Activated CD4-positive, CD25-positive, alpha-beta regulatory T cell treated with anti-CD3 and anti-CD28 coated beads, Interleukin-2, amount 50 U/mL, for 72 hours (primary cell): Measurements from ENCODE around the gene KBTBD4.

ENCODE experiments used
- DNase-seq: peaks from one replicate; pipeline ENCODE4 v3.0.0; 2021

KBTBD4 gene

DNA sequence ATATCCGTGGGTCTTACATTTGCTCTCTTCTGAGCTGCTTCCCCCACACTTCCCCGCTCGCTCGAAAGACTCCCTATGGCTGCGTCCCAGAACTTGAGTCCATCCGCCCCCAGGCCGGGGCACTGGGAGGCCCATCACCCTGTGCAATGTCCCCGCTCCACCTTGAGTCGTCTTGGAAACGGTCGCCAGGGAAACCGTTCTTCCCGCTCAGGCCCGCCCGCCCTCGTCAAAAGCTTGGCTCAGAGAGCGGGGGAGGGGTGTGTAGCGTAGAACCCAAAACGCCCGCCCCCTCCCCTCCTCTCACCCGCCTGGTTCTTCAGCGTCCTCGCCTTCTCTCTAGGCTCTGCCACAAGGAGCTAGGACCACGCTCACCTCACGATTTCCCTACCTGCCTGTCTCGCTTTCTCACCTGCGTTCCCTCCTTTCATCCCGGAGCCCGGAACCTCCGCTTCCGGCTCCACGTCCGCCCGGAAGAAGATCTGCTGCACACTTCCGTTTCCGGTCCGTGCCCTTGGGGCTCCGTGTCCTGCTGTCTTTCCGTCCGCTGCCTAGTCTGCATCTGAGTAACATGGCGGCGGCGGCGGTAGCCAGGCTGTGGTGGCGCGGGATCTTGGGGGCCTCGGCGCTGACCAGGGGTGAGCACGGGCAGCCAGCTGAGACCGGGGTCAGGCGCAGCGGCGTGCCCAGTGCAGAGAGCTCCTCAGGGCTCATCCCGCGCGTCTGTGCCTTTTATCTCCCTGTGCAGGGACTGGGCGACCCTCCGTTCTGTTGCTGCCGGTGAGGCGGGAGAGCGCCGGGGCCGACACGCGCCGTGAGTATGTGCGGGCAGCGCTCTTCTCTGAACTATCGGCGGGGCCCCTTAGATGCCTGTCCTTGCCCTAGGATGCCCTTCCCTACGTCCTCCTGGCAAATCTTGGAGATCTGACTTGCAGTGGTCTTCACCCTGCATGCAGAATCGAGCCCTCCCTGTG lies at the start of gene KBTBD4, which contains the start of gene NDUFS3:
Gene KBTBD4, minus strand, starts transcription at position 447 of the 971 bp plus-strand sequence. Its CDS starts 19 bp downstream, at position 428.
Gene NDUFS3, plus strand, starts transcription at position 551 of the 971 bp plus-strand sequence. Its CDS starts 18 bp downstream, at position 569.
- DNase-seq = peak; percentile 91

DNA sequence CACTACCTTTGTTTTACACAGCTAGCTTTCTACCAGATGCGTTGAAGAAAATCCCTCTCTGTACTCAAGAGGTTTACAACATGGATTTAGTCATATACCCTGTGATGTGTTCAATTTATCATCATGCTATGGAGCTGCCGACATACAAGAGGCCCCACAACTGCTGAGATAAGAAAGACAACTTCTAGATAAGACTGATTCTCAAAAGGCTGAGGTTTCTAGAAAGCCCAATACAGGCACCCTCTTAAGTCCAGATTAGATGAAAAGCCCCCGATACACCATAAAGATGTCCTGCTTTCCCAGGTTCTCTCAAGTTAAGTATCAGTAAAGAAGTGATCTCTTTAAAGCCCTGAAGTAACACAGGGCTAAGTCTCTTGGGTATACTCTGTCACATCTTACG lies 49.3 kb upstream of the KBTBD4 start:
- DNase-seq = no peak

- DNase-seq = no peak
These were observed 47.5 kb upstream of the KBTBD4 start for GRCh38 chr11:47626234-47626633.

- DNase-seq = no peak
These were observed 42.1 kb upstream of the KBTBD4 start for GRCh38 chr11:47620836-47621378.

GRCh38 chr11:47617417-47617809 lies 38.6 kb upstream of the KBTBD4 start:
- no peak for DNase-seq

DNA sequence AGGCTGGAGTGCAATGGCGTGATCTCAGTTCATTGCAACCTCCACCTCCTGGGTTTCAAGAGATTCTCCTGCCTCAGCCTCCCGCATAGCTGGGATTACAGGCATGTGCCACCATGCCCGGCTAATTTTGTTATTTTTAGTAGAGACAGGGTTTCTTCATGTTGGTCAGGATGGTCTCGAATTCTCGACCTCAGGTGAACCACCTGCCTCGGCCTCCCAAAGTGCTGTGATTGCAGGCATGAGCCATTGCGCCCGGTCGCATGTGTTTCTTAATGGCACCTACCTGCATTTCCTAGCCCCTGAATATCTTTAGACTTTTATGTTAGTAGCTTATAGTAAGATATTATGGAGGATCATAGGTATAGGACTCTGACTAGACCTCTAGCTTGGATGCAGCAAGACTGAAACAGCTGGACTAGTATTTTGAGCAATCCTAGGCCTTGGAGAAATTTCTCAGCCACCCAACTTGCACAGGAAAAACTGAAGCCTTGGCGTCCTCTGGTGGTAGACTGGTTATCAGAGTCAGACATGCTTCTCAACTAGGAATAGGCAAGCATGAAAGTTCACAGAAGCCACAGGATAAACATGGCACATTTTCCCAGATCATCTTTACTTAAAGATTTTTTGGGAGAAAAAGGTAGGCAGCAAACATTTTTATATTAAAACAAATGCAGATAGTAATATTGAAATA lies 38.1 kb upstream of the KBTBD4 start:
- no peak for DNase-seq

GRCh38 chr11:47615249-47615648 lies 36.5 kb upstream of the KBTBD4 start:
- DNase-seq = peak; percentile 1

DNA sequence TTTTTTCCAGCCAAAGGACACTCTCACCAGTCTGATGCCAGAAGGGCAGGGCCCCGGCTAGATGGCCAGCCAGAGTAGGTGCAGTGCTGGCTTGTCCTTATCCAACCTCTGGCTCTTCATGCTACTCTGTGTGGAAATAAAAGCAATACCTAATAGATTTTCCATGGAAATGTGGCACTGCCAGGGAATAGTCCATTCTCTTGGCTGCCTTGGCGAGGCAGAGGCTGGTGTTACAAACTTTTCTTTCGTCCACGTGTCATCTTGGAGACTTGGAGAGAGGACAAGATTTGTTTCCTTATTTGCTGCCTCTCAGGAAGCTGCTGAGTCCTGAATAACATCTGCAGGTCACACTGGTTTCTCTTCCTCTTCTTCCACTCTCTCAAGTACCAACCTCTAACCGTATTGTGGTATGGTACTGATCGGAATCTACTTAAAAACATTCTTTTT lies 32.6 kb upstream of the KBTBD4 start:
- no peak for DNase-seq

DNA sequence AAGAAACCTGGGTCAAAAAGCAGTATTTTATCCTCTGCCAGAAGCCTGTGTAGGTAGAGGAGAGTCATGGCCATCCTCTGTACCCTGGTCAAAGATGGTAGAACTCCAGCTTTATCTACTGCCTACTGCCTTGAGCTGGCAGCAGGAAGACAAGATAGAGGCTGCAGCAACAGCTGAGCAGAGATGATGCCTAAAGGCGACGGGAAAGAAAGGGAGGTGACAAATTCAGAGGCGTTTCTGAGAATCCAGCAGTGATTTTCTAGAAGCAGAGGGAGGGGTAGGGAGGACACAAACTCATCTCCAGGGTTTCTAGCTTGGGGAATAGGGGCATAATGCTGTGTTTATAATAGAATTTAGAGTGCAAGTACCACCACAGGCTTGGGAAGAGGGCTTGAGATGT lies 30.9 kb upstream of the KBTBD4 start:
- no peak for DNase-seq

DNA sequence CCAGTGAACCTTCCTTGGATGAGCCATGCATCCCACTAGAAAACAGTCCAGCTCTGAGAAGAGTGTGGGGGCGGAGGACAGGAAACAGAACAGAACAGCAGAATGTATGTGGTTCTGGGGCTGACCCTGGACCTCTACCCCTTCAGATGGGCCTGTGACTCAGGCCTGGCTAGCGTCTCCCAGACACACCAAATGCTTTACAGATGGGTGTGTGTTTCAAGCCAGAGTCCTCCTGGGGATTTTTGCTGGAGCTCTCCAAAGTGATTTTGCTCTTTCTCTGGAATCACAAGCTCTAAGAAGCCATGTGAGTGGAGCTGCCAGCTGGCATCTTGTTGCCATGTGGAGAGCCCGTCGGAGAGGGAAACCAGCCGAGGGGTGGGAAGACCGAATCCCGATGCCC lies 28.6 kb upstream of the KBTBD4 start:
- no peak for DNase-seq

DNA sequence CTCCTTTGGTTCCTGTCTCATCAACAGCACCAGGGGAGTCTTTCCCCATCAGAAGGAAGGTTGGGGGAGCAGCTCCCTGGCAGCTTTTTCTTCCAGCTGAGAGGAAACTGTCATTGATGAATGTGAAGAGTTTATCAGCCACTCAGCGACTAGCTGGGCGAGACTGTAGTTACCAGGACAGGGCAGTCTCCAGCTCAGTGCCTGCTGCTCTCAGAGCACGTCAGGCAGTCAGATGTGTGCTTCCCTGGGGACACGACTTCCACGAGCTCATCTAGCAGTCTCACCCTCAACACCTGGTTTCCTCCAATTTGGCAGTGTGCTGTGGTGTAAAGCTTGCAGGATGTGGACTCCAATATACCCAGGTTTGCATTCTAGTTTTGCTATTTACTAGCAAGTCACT lies 28.0 kb upstream of the KBTBD4 start:
- DNase-seq = no peak

GRCh38 chr11:47605921-47606320 lies 27.2 kb upstream of the KBTBD4 start:
- DNase-seq = no peak

DNA sequence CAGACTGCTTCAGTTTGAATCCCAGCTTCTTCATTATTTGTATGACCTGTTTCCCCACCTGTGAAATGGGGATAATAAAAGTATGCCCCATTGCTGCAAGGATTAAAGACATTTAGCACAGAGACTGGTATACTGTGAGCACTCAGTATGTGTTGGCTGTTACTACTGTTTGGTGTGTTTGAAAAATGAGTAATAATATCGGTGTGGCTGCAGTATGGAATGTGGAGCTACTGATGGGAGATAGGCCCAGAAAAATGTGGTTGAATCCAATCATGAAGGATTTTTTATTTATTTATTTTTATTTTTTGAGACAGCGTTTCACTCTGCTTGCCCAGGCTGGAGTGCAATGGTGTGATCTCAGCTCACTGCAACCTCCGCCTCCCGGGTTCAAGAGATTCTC lies 24.5 kb upstream of the KBTBD4 start:
- no peak for DNase-seq

DNA sequence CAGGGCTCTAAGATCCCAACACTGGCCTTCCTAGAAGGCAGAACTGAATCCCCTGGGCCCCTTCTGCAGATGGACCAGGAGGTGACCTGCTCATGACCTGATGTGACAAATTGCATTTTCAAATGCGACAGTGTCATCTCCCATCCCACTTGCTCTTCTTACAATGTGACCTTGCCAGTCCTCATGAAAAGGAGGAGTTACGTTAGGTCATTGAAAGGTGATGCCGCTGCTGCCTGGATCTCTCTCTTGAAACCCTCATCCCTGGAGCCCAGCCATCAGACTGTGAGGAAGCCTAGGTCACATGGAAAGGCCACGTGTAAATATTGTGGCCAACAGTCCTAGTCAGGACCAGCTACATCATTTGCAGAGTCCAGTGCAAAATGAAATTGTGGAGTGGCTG lies 21.1 kb upstream of the KBTBD4 start:
- no peak for DNase-seq

- DNase-seq = no peak
These were observed 17.2 kb upstream of the KBTBD4 start for GRCh38 chr11:47595967-47596366.

DNA sequence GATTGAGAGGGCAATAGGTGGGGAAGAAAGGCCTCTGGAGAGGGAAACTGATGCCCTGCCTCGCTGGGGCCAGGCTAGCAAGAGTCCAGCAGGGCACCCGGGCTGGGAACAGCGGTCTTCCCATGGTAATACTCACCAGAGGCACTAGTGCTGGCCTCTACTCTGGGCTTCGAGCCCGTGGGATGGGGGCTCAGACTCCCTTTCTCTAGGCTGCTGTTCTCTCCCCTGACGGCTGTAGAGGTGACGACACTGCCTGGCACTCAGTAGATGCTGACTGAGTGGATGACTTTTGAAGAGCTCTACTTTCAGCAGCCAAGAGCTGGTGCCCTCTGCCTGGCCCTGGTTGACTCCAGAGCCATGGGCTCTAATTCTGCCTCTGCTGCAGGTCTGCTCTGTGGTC lies 16.3 kb upstream of the KBTBD4 start:
- DNase-seq = no peak

DNA sequence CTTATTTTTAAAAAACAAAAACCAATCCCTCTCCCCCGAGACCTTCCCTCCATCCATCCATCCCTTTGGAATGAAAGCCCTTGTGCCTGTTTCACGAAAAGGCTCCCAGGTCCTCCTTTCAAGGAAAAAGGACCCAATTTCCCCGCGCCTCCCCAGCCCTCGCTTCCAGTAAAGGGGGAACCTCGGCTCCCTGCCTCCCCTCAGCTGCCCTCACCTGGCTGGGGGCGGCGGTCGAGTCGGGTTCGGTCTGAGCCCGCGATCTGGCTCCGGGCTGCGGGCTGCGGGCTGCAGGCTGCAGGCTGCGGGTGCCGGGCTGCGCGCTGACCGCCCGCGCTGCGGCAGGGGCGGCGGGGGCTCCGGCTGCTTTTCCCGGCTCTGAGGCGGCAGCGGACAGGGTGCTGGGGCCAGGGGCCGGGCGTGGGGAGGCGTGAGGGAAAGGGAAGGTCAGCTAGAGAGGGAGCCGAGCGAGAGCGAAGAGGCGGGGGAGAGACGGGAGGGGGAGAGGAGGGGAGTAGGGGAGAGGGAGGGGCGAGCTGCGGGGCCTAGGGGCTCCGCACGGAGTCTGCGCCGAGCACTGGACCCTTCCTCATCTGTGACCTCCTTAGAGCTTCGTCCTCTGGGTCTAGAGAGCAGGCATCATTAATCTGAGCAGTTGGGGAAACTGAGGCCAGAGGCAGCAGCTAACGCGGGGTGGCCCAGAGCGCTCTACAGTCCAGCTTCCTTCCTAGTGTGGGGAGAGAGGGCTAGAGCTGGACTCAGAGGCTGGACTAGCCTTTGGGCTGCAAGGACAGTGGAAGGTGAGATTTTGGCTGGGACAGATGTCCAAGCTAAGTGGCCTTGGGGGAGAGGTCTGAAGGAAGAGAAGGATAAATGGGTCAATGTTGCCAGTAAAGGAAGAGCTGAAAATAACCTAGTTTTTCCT lies 15.4 kb upstream of the KBTBD4 start, which contains the start of gene C1QTNF4:
Gene C1QTNF4, minus strand, starts transcription at position 478 of the 922 bp plus-strand sequence. CDS start 3,601 bp downstream, outside the sequence.
- DNase-seq = no peak

GRCh38 chr11:47593492-47593933 lies 14.7 kb upstream of the KBTBD4 start:
- DNase-seq = no peak

GRCh38 chr11:47592970-47593369 lies 14.2 kb upstream of the KBTBD4 start:
- no peak for DNase-seq

DNA sequence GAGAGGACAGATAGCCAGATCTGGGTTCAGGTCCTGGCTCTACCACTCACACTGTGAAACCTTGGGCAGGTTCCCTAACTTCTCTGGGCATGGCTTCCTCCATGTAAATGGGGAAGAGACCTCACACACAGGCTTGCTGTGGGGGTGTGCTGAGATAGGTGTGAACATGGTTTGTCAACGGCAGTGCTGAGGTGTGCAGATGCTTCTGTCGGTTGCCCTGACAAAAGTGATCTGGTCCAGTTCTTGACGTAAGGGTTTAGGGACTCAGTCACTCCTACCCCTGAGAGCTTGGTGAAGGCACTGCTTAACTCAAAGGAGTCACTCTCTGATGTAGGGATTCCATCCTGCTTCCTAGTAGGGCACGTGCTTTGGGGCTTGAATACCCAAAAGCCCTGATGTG lies 13.5 kb upstream of the KBTBD4 start:
- DNase-seq = no peak

DNA sequence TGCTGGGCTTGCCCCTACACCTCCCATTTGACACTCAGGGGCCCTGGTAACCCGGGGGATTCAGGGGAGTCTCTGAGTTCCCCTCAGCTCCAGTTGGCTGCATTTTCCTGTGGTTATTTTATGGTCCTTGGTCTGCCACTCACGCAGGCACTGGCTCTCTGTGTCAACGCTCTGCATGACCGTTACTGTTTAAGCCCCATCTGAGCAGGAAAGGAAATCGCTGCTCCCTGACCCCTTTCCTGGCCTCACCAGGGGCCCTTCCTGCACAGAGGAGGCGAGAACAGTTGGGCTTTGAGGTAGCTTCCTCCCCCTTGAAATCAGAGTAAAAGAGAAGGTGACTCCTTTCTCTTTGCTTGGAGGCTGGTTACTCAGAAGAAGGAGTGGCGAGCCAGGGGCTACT lies 13.0 kb upstream of the KBTBD4 start:
- no peak for DNase-seq
